Measurements from ENCODE around the gene CYP1A1. TPM values are rescaled to one million over a fixed set of nuclear protein-coding genes. Genes with fewer than 3 reads are reported as not detected.

Gene CYP1A1
- total RNA-seq, 1 donor from 2014 or later: 0.38 TPM

GRCh38 chr15:74758736-74759135 lies 33.4 kb upstream of the CYP1A1 start:
- no peak for DNase-seq
- Histone ChIP-seq H3K4me1 (peaks cover 9% of the 10 kb centered on the region), H3K36me3 (no peaks in the 10 kb centered on the region), H3K4me3 (no peak overlapping the region), H3K9me3 (no peaks in the 10 kb centered on the region), H3K27me3 (ENCODE audit: low read depth) (no peaks in the 10 kb centered on the region), H3K27ac (no peak overlapping the region)
- intact Hi-C loops (cut with DNase I): no loop called here
- ATAC-seq: no peak
- TF ChIP-seq CTCF (IDR thresholded peaks at IDR 0.05): no peak

- H3K27ac ChIP-seq: no peak overlapping the region
- ATAC-seq (no peak), DNase-seq (no peak)
- no peaks in the 10 kb centered on the region for H3K9me3 ChIP-seq
- H3K36me3 ChIP-seq: no peaks in the 10 kb centered on the region
- intact Hi-C loops (cut with DNase I): no loop called here
- H3K4me3 ChIP-seq: no peak overlapping the region
- TF ChIP-seq CTCF (IDR thresholded peaks at IDR 0.05): no peak
- no peaks in the 10 kb centered on the region for H3K27me3 ChIP-seq (ENCODE audit: low read depth)
- no peaks in the 10 kb centered on the region for H3K4me1 ChIP-seq
These were observed 29.4 kb upstream of the CYP1A1 start for GRCh38 chr15:74754593-74755215.

GRCh38 chr15:74752531-74752930 lies 27.2 kb upstream of the CYP1A1 start:
- DNase-seq (no peak), ATAC-seq (peak; percentile 33 to 82)
- intact Hi-C loops (cut with DNase I): no loop called here

GRCh38 chr15:74752011-74752410 lies 26.7 kb upstream of the CYP1A1 start:
- TF ChIP-seq CTCF (IDR thresholded peaks at IDR 0.05): no peak
- DNase-seq (no peak), ATAC-seq (peak in 1 of 2 donors; percentile 20)
- Histone ChIP-seq H3K4me3 (no peak overlapping the region), H3K9me3 (no peaks in the 10 kb centered on the region), H3K4me1 (no peaks in the 10 kb centered on the region), H3K27me3 (ENCODE audit: low read depth) (no peaks in the 10 kb centered on the region), H3K36me3 (no peaks in the 10 kb centered on the region), H3K27ac (no peak overlapping the region)
- intact Hi-C loops (cut with DNase I): no loop called here

More at GRCh38 chr15:74752531-74752930, 27.2 kb upstream of the CYP1A1 start:
- Histone ChIP-seq H3K27ac (no peak overlapping the region), H3K4me3 (no peak overlapping the region), H3K27me3 (ENCODE audit: low read depth) (no peaks in the 10 kb centered on the region), H3K9me3 (no peaks in the 10 kb centered on the region), H3K36me3 (no peaks in the 10 kb centered on the region), H3K4me1 (no peaks in the 10 kb centered on the region)
- no peak for TF ChIP-seq CTCF (IDR thresholded peaks at IDR 0.05)

GRCh38 chr15:74750751-74751150 lies 25.4 kb upstream of the CYP1A1 start:
- DNase-seq: no peak
- ATAC-seq: no peak
- no peaks in the 10 kb centered on the region for H3K27me3 ChIP-seq (ENCODE audit: low read depth)
- no peak for TF ChIP-seq CTCF (IDR thresholded peaks at IDR 0.05)
- no peak overlapping the region for H3K27ac ChIP-seq
- H3K36me3 ChIP-seq: no peaks in the 10 kb centered on the region
- H3K4me1 ChIP-seq: no peaks in the 10 kb centered on the region
- no peaks in the 10 kb centered on the region for H3K9me3 ChIP-seq
- H3K4me3 ChIP-seq: no peak overlapping the region
- intact Hi-C loops (cut with DNase I): no loop called here
